H1 (cell line): Measurements from ENCODE around the gene TSPAN5. TPM values are rescaled to one million over a fixed set of nuclear protein-coding genes. Genes with fewer than 3 reads are reported as not detected.

Source experiments
- CTCF ChIA-PET: fragments of 300-600 bp; sonication (Branson Sonifier 250); formaldehyde crosslinking; loops from one replicate; lab custom pipeline; 2021; ENCODE audit not compliant: partially characterized antibody; lab: Charles Lee
- POLR2A ChIA-PET: fragments of 300-600 bp; sonication (Branson Sonifier 250); formaldehyde crosslinking; loops from one replicate; lab custom pipeline; 2021; ENCODE audit warnings: inconsistent platforms; ENCODE audit not compliant: partially characterized antibody; lab: Charles Lee
- DNase-seq, 2 experiments: peaks; one replicate each; pipeline versions ENCODE4 v3.0.0 to v3.0.0-alpha.2; 2010 to 2022; ENCODE audit warnings: low spot score in 2 of 2, low read depth in 1 of 2, mixed read lengths in 1 of 2
- FAIRE-seq: peaks from 2 replicates; lab custom pipeline; 2011; peaks lifted over from hg19 to GRCh38; lab: Jason Lieb, UNC
- H2AFZ ChIP-seq: 2 replicates; pipeline ENCODE4 v1.8.1; 2012; ENCODE audit warnings: low read length, inconsistent platforms
- H2AK5ac ChIP-seq: 2 replicates; pipeline ENCODE4 v1.6.1; 2013; ENCODE audit warnings: low read depth, low read length
- H2BK120ac ChIP-seq: replicated peaks from 2 replicates; pipeline ENCODE3; 2013; ENCODE audit warnings: low read depth, low read length, inconsistent platforms
- H2BK12ac ChIP-seq: 2 replicates; pipeline ENCODE4 v1.6.1; 2013; ENCODE audit warnings: low read depth, low read length
- H2BK15ac ChIP-seq: 2 replicates; pipeline ENCODE4 v1.6.1; 2013; ENCODE audit warnings: low read length
- H2BK20ac ChIP-seq: 2 replicates; pipeline ENCODE4 v1.6.1; 2013; ENCODE audit warnings: low read length
- H2BK5ac ChIP-seq: 2 replicates; pipeline ENCODE4 v1.6.1; 2013; ENCODE audit warnings: low read depth, low read length
- H3K14ac ChIP-seq: 2 replicates; pipeline ENCODE4 v1.6.1; 2013; ENCODE audit warnings: inconsistent platforms; ENCODE audit not compliant: insufficient read length
- H3K18ac ChIP-seq: 2 replicates; pipeline ENCODE4 v1.6.1; 2013; ENCODE audit warnings: low read length; ENCODE audit errors: extremely low read depth
- H3K23ac ChIP-seq: 2 replicates; pipeline ENCODE4 v1.6.1; 2013; ENCODE audit warnings: inconsistent platforms; ENCODE audit not compliant: insufficient read length
- H3K23me2 ChIP-seq: 2 replicates; pipeline ENCODE4 v1.6.1; 2013; ENCODE audit warnings: low read depth, low read length
- H3K27ac ChIP-seq: 2 replicates; pipeline ENCODE4 v1.6.1; 2011; ENCODE audit warnings: low read depth, low read length, inconsistent platforms
- H3K27me3 ChIP-seq, 4 experiments: replicated peaks in 1 of 4; 1 replicate in 1 of 4; 2 replicates in 3 of 4; pipeline versions ENCODE4 v1.6.1 to v1.8.1; 2011 to 2013; ENCODE audit warnings: low read length in 3 of 4, mild to moderate bottlenecking in 3 of 4, inconsistent platforms in 2 of 4, mixed read lengths in 2 of 4, moderate library complexity in 1 of 4; ENCODE audit not compliant: control insufficient read depth in 3 of 4, insufficient read depth in 3 of 4; ENCODE audit errors: extremely low read depth in 1 of 4
- H3K36me3 ChIP-seq, 4 experiments: 2 replicates each; pipeline versions ENCODE4 v1.6.1 to v1.8.1; 2011 to 2013; ENCODE audit warnings: mild to moderate bottlenecking in 4 of 4, low read length in 3 of 4, moderate library complexity in 2 of 4, control low read depth in 1 of 4, inconsistent platforms in 1 of 4; ENCODE audit not compliant: insufficient read depth in 4 of 4, control insufficient read depth in 2 of 4
- H3K4ac ChIP-seq: replicated peaks from 2 replicates; pipeline ENCODE3; 2013; ENCODE audit warnings: low read length, low read depth, mixed read lengths, inconsistent platforms; ENCODE audit not compliant: insufficient read length
- H3K4me1 ChIP-seq, 4 experiments: replicated peaks in 1 of 4; 1 replicate in 1 of 4; 2 replicates in 3 of 4; pipeline versions ENCODE4 v1.6.1 to v1.8.1; 2011 to 2013; ENCODE audit warnings: low read length in 3 of 4, inconsistent platforms in 2 of 4, mixed read lengths in 1 of 4; ENCODE audit not compliant: insufficient read depth in 4 of 4, control insufficient read depth in 3 of 4
- H3K4me2 ChIP-seq, 2 experiments: 2 replicates each; pipeline versions ENCODE4 v1.6.1 to v1.8.1; 2011 to 2013; ENCODE audit warnings: low read depth in 2 of 2, low read length in 2 of 2, control low read depth in 1 of 2, inconsistent platforms in 1 of 2, mild to moderate bottlenecking in 1 of 2; ENCODE audit not compliant: insufficient read depth in 1 of 2
- H3K4me3 ChIP-seq, 4 experiments: fragments of 200-600, 300-600 bp in 1 of 4; sonication (generic), shearing (Covaris generic), sonication (Bioruptor Twin) in 1 of 4; 2 replicates each; pipeline versions ENCODE4 v1.5.1 to v1.8.1; 2011 to 2016; ENCODE audit warnings: low read length in 4 of 4, low read depth in 3 of 4, control low read depth in 2 of 4, inconsistent platforms in 2 of 4, mild to moderate bottlenecking in 2 of 4, mixed read lengths in 1 of 4, moderate library complexity in 1 of 4; ENCODE audit not compliant: insufficient read depth in 2 of 4; ENCODE audit errors: extremely low read depth in 1 of 4
- H3K56ac ChIP-seq: replicated peaks from 2 replicates; pipeline ENCODE3; 2013; ENCODE audit warnings: low read depth, mild to moderate bottlenecking, mixed read lengths, low read length, inconsistent platforms; ENCODE audit not compliant: insufficient read length
- H3K79me1 ChIP-seq: 2 replicates; pipeline ENCODE4 v1.6.1; 2013; ENCODE audit warnings: low read depth, low read length, control low read depth
- H3K79me2 ChIP-seq, 2 experiments: 2 replicates each; pipeline versions ENCODE4 v1.6.1 to v1.8.1; 2012 to 2013; ENCODE audit warnings: low read length in 2 of 2, mild to moderate bottlenecking in 2 of 2, inconsistent platforms in 1 of 2; ENCODE audit not compliant: insufficient read depth in 2 of 2, control insufficient read depth in 1 of 2
- H3K9ac ChIP-seq, 4 experiments: replicated peaks in 1 of 4; 1 replicate in 1 of 4; 2 replicates in 3 of 4; pipeline versions ENCODE4 v1.6.1 to v1.8.1; 2011 to 2013; ENCODE audit warnings: low read depth in 3 of 4, low read length in 3 of 4, control low read depth in 2 of 4, mild to moderate bottlenecking in 2 of 4, moderate library complexity in 2 of 4, inconsistent platforms in 1 of 4; ENCODE audit errors: extremely low read depth in 1 of 4
- H3K9me3 ChIP-seq, 2 experiments: 2 replicates each; pipeline versions ENCODE4 v1.6.1 to v1.8.1; 2012 to 2013; ENCODE audit warnings: mild to moderate bottlenecking in 2 of 2, moderate library complexity in 2 of 2, control low read depth in 1 of 2, inconsistent platforms in 1 of 2, low read depth in 1 of 2, low read length in 1 of 2, mixed read lengths in 1 of 2; ENCODE audit not compliant: insufficient read depth in 2 of 2
- H4K20me1 ChIP-seq, 2 experiments: replicated peaks in 1 of 2; 2 replicates each; pipeline versions ENCODE3 to v1.8.1; 2011 to 2013; ENCODE audit warnings: inconsistent platforms in 2 of 2, low read length in 2 of 2, mild to moderate bottlenecking in 1 of 2; ENCODE audit not compliant: insufficient read depth in 2 of 2, control insufficient read depth in 1 of 2
- H4K5ac ChIP-seq: 2 replicates; pipeline ENCODE4 v1.6.1; 2013; ENCODE audit warnings: low read length, low read depth, mixed read lengths, inconsistent platforms; ENCODE audit not compliant: insufficient read length
- H4K8ac ChIP-seq: 2 replicates; pipeline ENCODE4 v1.8.0; 2013; ENCODE audit warnings: mild to moderate bottlenecking, moderate library complexity, low read length, inconsistent platforms; ENCODE audit not compliant: insufficient read depth; ENCODE audit errors: extremely low read depth
- H4K91ac ChIP-seq: replicated peaks from 2 replicates; pipeline ENCODE3; 2013; ENCODE audit warnings: low read length, mixed read lengths, inconsistent platforms; ENCODE audit not compliant: insufficient read length
- RBBP5 ChIP-seq: IDR thresholded peaks from 2 replicates; pipeline ENCODE4 v1.7.1; 2012; ENCODE audit warnings: low read depth, mild to moderate bottlenecking, inconsistent platforms, low read length, moderate library complexity, borderline replicate concordance
- SAP30 ChIP-seq: fragments of 300-600 bp; sonication (generic); IDR thresholded peaks from 2 replicates; pipeline ENCODE4 v1.7.1; 2012; ENCODE audit warnings: low read length, moderate library complexity, mild to moderate bottlenecking, inconsistent platforms; ENCODE audit not compliant: insufficient read depth, insufficient replicate concordance
- TCF12 ChIP-seq: IDR thresholded peaks from 2 replicates; pipeline ENCODE4 v1.6.1; 2011; ENCODE audit warnings: low read depth, mild to moderate bottlenecking, low read length
- WGBS, 2 experiments: shearing (Covaris generic) in 1 of 2; methylation state at CpG; one replicate each; pipeline versions ENCODE4 v1.1.6 to v1.1.7; 2013 to 2015; ENCODE audit warnings: low lambda C conversion rate in 2 of 2, mixed read lengths in 2 of 2, inconsistent platforms in 1 of 2, low coverage in 1 of 2, missing lambda C conversion rate in 1 of 2; ENCODE audit not compliant: insufficient replicate concordance in 2 of 2, insufficient coverage in 1 of 2, insufficient read length in 1 of 2; ENCODE audit errors: extremely low coverage in 1 of 2, missing lambda C conversion rate in 1 of 2; 5-methylcytosine and 5-hydroxymethylcytosine counted together
- polyA plus RNA-seq, 7 experiments: library from polyadenylated mRNA; depleted of rRNA in 3 of 7; stranded (reverse) in 5 of 7; unstranded in 2 of 7; fragments of >200 nt in 5 of 7; fragments of 200-250 nt in 2 of 7; gene quantifications; 1 replicate in 5 of 7; 2 replicates in 1 of 7; 4 replicates in 1 of 7; pipeline versions ENCODE4 v1.2.1 to v1.2.3, GENCODE V29; 2011 to 2013; ENCODE audit warnings: missing spikeins in 2 of 7, mixed read lengths in 2 of 7
- total RNA-seq: library from RNA; stranded (reverse); fragmentation: NEBNext Ultra II Directional; extraction: Animal tissue kit (Norgen Biotek cat#: 25700); gene quantifications from 2 replicates; pipeline ENCODE4 v1.2.1, GENCODE V29; 2021

The TSPAN5 gene
- total and polyA plus RNA-seq, 2 of the 8 experiments (the other 6 are each of a cell fraction or from before 2014, with no cell fraction given) = 17.6 to 21.2 TPM

- peak overlapping the region; percentile 59; the same call in 1 of the 2 replicates for H3K27ac ChIP-seq
- H2AK5ac ChIP-seq = peak overlapping the region; percentile 66; the same call in 1 of the 2 replicates
- DNase-seq (no peak), FAIRE-seq (no peak)
- H3K27me3 ChIP-seq = no peaks in the 10 kb centered on the region; a peak in 1 of 7 replicates
- 0 out of 4 replicates have a peak overlapping the region, but pooled peaks of 1 of the 2 experiments have one; percentile 12 for H3K4me2 ChIP-seq
- WGBS, 2 experiments = 94% methylated on average over 6 of the region's 6 CpGs; no CpG with 5 or more reads in 1 of the 2 experiments
- no peaks in the 10 kb centered on the region for H3K36me3 ChIP-seq
- H3K23me2 ChIP-seq = no peaks in the 10 kb centered on the region
- H2BK20ac ChIP-seq = peak overlapping the region; percentile 52; the same call in 1 of the 2 replicates
- no peak overlapping the region for H3K56ac ChIP-seq
- H4K20me1 ChIP-seq = no peaks in the 10 kb centered on the region
- H2BK5ac ChIP-seq = peak overlapping the region; percentile 96; the same call in 1 of the 2 replicates
- peaks cover 0 to 40% of the 10 kb centered on the region in 2 experiments; a peak in 2 of 4 replicates for H3K79me2 ChIP-seq
- no peak overlapping the region for H4K5ac ChIP-seq
- H3K4me1 ChIP-seq = peaks cover 12 to 24% (median 19%) of the 10 kb centered on the region in 4 experiments
- peak overlapping the region; percentile 75 for H4K91ac ChIP-seq
- no peak overlapping the region for H2BK120ac ChIP-seq
- H3K14ac ChIP-seq = no peak overlapping the region
- ChIA-PET CTCF (interaction anchor here (0.7 to 2.0 kb wide), 6 partner anchors 9 to 143 kb away, joined by 3 to 7 read pairs (median 3); no protein-coding TSS in a partner anchor), POLR2A (interaction anchor here (0.8 to 1.9 kb wide), 6 partner anchors 8 to 318 kb away, joined by 3 to 13 read pairs (median 3); partner anchors contain the start of genes EIF4E and TSPAN5)
- H4K8ac ChIP-seq = peak overlapping the region; percentile 74; the same call in 1 of the 2 replicates
- H3K9ac ChIP-seq = no peak overlapping the region
- peak overlapping the region; percentile 10; the same call in 1 of the 2 replicates for H3K18ac ChIP-seq
- H3K4ac ChIP-seq = no peak overlapping the region
- no peak overlapping the region for H3K4me3 ChIP-seq
- no peak overlapping the region for H2AFZ ChIP-seq
- peaks cover 4% of the 10 kb centered on the region for H3K79me1 ChIP-seq
- H2BK12ac ChIP-seq = peak overlapping the region; percentile 94
- no peak overlapping the region for H3K23ac ChIP-seq
- H2BK15ac ChIP-seq = 0 out of 2 replicates have a peak overlapping the region, but pooled peaks have one; percentile 63
- no peaks in the 10 kb centered on the region for H3K9me3 ChIP-seq
- no peak for TF ChIP-seq RBBP5
- TF ChIP-seq TCF12 = no peak
- no peak for TF ChIP-seq SAP30
Measured at GRCh38 chr4:98610431-98610830, 48.0 kb downstream of the TSPAN5 start.
